Measurements from ENCODE around the gene STK33.

DNA sequence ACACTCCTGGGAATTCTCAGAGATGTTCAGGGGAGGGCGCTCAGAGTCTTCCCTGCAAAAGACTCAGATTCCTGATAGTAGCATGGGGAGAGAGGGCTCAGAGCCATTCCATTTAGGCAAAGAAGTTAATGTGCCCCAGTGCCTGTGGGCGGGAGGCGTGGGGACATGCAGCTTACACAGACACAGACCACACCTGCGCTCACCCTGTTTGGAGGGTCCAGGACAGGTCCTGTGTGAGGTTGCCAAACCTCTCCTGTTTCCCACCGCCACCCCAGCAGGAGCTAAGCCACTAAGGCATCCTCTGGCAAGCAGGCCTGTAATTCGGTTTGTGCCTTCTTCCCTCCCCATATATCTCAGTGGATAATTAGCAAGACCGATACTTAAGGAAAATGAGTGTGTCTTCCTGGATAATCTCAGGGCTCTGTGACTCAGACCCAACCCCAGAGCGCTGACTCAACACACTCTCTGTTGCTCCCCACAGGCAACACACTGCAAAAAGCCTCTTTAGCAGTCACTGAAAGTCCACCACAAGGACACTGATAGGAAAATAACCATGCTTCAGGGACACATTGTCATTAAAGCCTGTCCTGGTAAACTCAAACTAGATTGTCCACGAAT lies 211.5 kb downstream of the STK33 start:
- no peak for TF ChIP-seq POLR2A (IDR thresholded peaks at IDR 0.05; ENCODE audit: low read length)
- TF ChIP-seq GATA1 (IDR thresholded peaks at IDR 0.05; ENCODE audit: low read depth, low read length) = no peak

All from erythroblast (primary cell).